Adrenal gland (tissue), 5 donors: ENCODE measurements around the gene CCL3.

ENCODE experiments used
- POLR2A ChIP-seq, 2 donors: fragments of 450-650 bp; IDR thresholded peaks; one replicate each; pipeline ENCODE4 v1.6.1; 2017; ENCODE audit warnings: antibody characterized with exemption in 2 of 2, mild to moderate bottlenecking in 2 of 2, moderate library complexity in 1 of 2
- TF ChIP-seq, protein P1 (sequence below), 6 experiments: fragments of 450-650 bp in 4 of 6; fragments of 200-600 bp in 2 of 6; sonication (generic) in 1 of 6; IDR thresholded peaks; 1 replicate in 5 of 6; 2 replicates in 1 of 6; pipeline versions ENCODE4 v1.5.1 to v1.8.0; 2016 to 2021; ENCODE audit warnings: antibody characterized with exemption in 6 of 6, mild to moderate bottlenecking in 2 of 6, moderate library complexity in 1 of 6
- donor health status: DM: no; HTN: no; CAD: no.

DNA sequence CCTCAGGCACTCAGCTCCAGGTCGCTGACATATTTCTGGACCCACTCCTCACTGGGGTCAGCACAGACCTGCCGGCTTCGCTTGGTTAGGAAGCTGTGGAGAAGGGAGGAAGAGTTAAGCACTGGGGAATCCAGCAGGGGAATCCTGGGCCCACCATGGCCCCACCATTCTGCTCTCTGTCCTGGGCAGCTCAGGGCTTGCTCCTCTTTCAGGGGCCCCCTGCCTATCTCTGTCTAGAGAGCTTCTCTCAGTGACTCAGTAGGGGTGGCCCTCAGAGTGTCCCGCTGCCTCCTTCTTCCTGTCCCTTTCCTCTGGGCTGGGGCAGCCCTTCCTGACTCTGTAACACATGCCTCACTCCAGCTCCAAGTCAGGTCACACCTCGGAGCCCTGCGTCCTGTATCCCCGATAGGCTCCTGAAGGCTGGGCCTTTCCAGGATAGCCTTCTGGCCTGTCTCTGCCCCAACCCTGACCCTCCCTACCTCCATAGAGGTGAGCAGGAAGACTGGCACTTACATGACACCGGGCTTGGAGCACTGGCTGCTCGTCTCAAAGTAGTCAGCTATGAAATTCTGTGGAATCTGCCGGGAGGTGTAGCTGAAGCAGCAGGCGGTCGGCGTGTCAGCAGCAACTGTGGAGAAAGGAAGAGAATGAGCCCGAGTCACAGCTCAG lies 1.1 kb downstream of the CCL3 start:
- TF ChIP-seq, protein P1, sequence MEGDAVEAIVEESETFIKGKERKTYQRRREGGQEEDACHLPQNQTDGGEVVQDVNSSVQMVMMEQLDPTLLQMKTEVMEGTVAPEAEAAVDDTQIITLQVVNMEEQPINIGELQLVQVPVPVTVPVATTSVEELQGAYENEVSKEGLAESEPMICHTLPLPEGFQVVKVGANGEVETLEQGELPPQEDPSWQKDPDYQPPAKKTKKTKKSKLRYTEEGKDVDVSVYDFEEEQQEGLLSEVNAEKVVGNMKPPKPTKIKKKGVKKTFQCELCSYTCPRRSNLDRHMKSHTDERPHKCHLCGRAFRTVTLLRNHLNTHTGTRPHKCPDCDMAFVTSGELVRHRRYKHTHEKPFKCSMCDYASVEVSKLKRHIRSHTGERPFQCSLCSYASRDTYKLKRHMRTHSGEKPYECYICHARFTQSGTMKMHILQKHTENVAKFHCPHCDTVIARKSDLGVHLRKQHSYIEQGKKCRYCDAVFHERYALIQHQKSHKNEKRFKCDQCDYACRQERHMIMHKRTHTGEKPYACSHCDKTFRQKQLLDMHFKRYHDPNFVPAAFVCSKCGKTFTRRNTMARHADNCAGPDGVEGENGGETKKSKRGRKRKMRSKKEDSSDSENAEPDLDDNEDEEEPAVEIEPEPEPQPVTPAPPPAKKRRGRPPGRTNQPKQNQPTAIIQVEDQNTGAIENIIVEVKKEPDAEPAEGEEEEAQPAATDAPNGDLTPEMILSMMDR (IDR thresholded peaks at IDR 0.05) = no peak
- TF ChIP-seq POLR2A (IDR thresholded peaks at IDR 0.05) = no peak
